Stimulated activated CD8-positive, alpha-beta memory T cell treated with anti-CD3 and anti-CD28 coated beads, Interleukin-7, amount 100 ng/mL, for 4 hours (primary cell): ENCODE results near the gene PRAMEF20.

ENCODE experiments used
- DNase-seq, 2 donors: peaks; one replicate each; pipeline ENCODE4 v3.0.0-alpha.2; 2020; ENCODE audit warnings: low read depth in 2 of 2

PRAMEF20 gene

GRCh38 chr1:13462682-13463081 is 52.4 kb downstream of the PRAMEF20 start:
- DNase-seq = no peak

- DNase-seq = no peak
These were observed 55.3 kb downstream of the PRAMEF20 start for GRCh38 chr1:13465515-13465914.

DNA sequence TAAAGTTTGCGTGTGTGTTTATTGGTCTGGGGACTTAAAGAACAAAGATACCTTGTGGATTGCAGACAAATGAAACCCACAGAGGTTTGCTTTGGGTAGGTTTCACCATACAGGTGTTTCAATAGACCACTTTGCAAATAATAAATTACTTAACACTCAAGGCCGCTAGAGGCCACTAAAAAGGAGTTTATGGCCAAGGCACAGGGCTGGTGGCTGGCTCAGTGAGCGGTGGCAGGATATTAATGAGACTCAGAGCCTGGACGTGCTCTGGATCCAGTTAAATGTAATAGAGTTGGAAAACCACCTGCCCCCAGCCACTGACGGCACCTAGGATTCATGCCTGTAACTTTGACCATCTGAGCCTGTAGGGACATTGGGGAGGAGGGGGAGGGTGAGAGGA is 59.1 kb downstream of the PRAMEF20 start:
- DNase-seq = no peak
